Stimulated activated CD4-positive, alpha-beta T cell treated with anti-CD3 and anti-CD28 coated beads, Interleukin-4, amount 100 ng/mL, for 4 hours (primary cell): ENCODE results near the gene GPR146.

Experiments used
- DNase-seq, 2 experiments: peaks; one replicate each; pipeline ENCODE4 v3.0.0-alpha.2; 2020

The GPR146 gene

GRCh38 chr7:1079546-1079945 is 35.2 kb downstream of the GPR146 start:
- no peak for DNase-seq

- no peak for DNase-seq
Measured at GRCh38 chr7:1080252-1080920, 36.0 kb downstream of the GPR146 start.

- DNase-seq: no peak
Measured at GRCh38 chr7:1080921-1081255, 36.5 kb downstream of the GPR146 start.

- no peak for DNase-seq
Measured at GRCh38 chr7:1081336-1081735, 37.0 kb downstream of the GPR146 start.

- no peak for DNase-seq
Measured at GRCh38 chr7:1081931-1082401, 37.6 kb downstream of the GPR146 start.

- DNase-seq: no peak
Measured at GRCh38 chr7:1083729-1084657, 39.6 kb downstream of the GPR146 start.

GRCh38 chr7:1085266-1085665 is 40.9 kb downstream of the GPR146 start:
- DNase-seq: no peak

- DNase-seq: no peak
Measured at GRCh38 chr7:1085910-1086421, 41.6 kb downstream of the GPR146 start.

- DNase-seq: peak; percentile 55 to 70
Measured at GRCh38 chr7:1086588-1087464, 42.5 kb downstream of the GPR146 start.

GRCh38 chr7:1087465-1087814 is 43.1 kb downstream of the GPR146 start:
- no peak for DNase-seq

- DNase-seq: no peak
Measured at GRCh38 chr7:1087952-1088920, 43.9 kb downstream of the GPR146 start, which contains the start of gene GPER1. Gene GPER1 (plus strand): TSS chr7:1088113. CDS start chr7:1091729, 3,616 bp downstream.

GRCh38 chr7:1090236-1090635 is 45.9 kb downstream of the GPR146 start:
- DNase-seq: no peak

- DNase-seq: no peak
Measured at GRCh38 chr7:1090686-1091643, 46.6 kb downstream of the GPR146 start.

- no peak for DNase-seq
Measured at GRCh38 chr7:1091644-1092027, 47.3 kb downstream of the GPR146 start.

GRCh38 chr7:1092161-1092632 is 47.9 kb downstream of the GPR146 start:
- DNase-seq: no peak

GRCh38 chr7:1092806-1093501 is 48.6 kb downstream of the GPR146 start:
- DNase-seq: no peak

- DNase-seq: no peak
Measured at GRCh38 chr7:1093502-1093843, 49.1 kb downstream of the GPR146 start.

- DNase-seq: no peak
Measured at GRCh38 chr7:1093916-1094508, 49.7 kb downstream of the GPR146 start.

- DNase-seq: no peak
Measured at GRCh38 chr7:1094870-1095269, 50.5 kb downstream of the GPR146 start.
